Subcutaneous abdominal adipose tissue (tissue), 5 donors: ENCODE results near the gene BCR.

Experiments
- H3K27ac ChIP-seq: one replicate; pipeline ENCODE4 v1.7.0; 2013; ENCODE audit warnings: low read depth, mild to moderate bottlenecking, inconsistent platforms, low read length, moderate library complexity
- H3K27me3 ChIP-seq, 5 donors: one replicate each; pipeline ENCODE4 v1.7.0; 2013; ENCODE audit warnings: low read length in 5 of 5, inconsistent platforms in 1 of 5; ENCODE audit not compliant: control insufficient read depth in 5 of 5, insufficient read depth in 4 of 5
- H3K36me3 ChIP-seq, 5 donors: one replicate each; pipeline ENCODE4 v1.7.0; 2013; ENCODE audit warnings: low read length in 5 of 5; ENCODE audit not compliant: control insufficient read depth in 5 of 5, insufficient read depth in 5 of 5
- H3K4me1 ChIP-seq, 5 donors: one replicate each; pipeline ENCODE4 v1.7.0; 2013; ENCODE audit warnings: low read length in 5 of 5, mild to moderate bottlenecking in 3 of 5, moderate library complexity in 1 of 5; ENCODE audit not compliant: control insufficient read depth in 5 of 5, insufficient read depth in 5 of 5
- H3K4me3 ChIP-seq, 5 donors: one replicate each; pipeline ENCODE4 v1.7.0; 2013; ENCODE audit warnings: low read length in 5 of 5, low read depth in 1 of 5
- H3K9ac ChIP-seq, 5 donors: one replicate each; pipeline ENCODE4 v1.7.0; 2013; ENCODE audit warnings: low read length in 5 of 5, mild to moderate bottlenecking in 4 of 5, moderate library complexity in 3 of 5
- H3K9me3 ChIP-seq, 5 donors: one replicate each; pipeline ENCODE4 v1.7.0; 2013; ENCODE audit warnings: low read length in 5 of 5; ENCODE audit not compliant: control insufficient read depth in 5 of 5
- donor health status: healthy.
- donor health status: healthy.
- donor health status: healthy.
- donor health status: healthy.
- donor health status: healthy.

Gene BCR

DNA sequence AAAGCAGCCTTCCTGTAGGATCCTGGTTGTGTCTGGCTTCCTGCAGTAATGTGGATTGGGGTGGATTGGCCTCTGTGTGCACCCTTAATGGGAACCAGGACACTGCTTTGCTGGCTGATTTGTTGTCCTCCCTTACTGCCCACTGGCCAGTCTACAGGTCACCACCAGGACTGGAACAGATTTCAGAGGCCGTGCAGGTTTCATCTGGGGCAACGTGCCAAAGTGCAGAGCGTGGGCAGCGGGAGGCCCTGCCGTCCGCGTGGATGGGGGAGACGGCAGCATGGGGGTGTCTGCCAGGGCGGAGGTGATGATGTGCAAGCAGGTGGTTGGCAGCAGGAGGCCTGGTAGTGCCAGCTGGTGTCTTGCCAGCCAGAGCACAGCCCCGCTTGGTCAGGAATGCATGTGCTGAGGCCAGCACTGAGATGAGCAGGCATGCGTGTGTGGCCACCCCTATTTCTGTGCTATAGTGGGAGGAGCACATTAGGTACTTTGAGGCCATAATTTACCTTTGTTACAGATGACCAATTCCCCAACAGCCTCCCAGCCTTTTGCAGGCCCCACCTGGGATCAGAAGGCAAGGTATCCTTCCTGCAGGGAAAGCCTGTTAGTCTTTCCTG, 24.3 kb downstream of the BCR start:
- Histone ChIP-seq H3K36me3 (peaks cover 0 to 7% (median 4%) of the 10 kb centered on the region in 5 donors), H3K4me1 (peaks cover 10 to 37% (median 36%) of the 10 kb centered on the region in 5 donors), H3K27me3 (no peaks in the 10 kb centered on the region), H3K9me3 (no peaks in the 10 kb centered on the region), H3K4me3 (no peak overlapping the region), H3K9ac (no peak overlapping the region), H3K27ac (peak overlapping the region; percentile 55)

DNA sequence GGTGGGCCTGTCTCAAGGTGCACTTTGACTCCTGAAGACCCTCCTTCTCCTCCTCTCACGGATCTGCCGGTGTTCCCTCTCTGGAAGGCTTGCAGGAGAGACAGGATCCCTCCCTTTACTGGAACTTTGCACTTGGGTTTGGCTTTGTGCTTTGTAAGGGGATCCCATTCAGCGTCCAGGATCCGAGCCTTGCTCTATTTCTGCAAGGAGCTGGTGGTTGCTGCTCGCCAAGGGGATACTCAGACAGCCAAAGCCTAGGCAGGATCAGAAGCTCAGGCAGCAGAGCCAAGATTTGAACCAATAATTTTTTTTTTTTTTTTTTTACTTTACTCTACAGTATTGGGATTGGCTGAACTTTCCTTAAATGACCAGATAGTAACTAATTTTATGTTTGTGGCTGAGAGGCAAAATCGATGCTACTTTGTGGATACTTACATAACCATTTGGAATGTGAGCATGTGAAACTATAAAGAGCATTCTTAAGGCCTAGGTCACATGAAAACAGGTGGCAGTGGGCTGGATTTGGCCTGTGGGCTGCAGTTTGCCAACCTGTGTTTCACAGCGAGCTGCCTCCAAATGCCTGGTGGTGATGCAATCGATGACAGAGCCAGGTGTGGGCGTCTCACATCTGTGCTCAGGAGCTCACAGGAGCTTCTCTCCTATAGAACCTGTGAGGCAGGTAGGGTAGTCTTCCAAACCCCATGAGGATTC, 25.2 kb downstream of the BCR start:
- Histone ChIP-seq H3K27ac (peak overlapping the region; percentile 55), H3K4me3 (no peak overlapping the region), H3K9ac (no peak overlapping the region), H3K4me1 (peaks cover 10 to 37% (median 36%) of the 10 kb centered on the region in 5 donors), H3K27me3 (no peaks in the 10 kb centered on the region), H3K9me3 (no peaks in the 10 kb centered on the region), H3K36me3 (peaks cover 0 to 7% (median 4%) of the 10 kb centered on the region in 5 donors)

DNA sequence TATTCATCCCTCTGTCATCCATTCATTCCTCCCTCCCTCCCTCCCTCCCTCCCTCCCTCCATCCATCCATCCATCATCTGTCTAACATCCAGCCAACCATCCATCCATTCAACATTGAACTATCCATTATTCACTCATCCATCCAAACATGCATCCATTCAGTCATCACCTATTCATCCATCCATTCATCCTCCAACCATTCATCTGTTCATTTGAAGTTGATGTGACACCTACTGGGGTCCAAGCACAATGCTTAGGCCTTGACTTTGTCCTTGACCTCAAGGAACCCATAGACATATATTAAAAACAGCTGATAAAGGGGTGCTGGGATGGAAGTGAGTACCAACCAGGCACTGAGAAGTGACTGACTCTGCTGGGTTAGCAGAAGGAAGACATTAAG, 26.6 kb downstream of the BCR start:
- H3K9me3 ChIP-seq = no peaks in the 10 kb centered on the region
- peaks cover 10 to 32% (median 30%) of the 10 kb centered on the region in 5 donors for H3K4me1 ChIP-seq
- H3K9ac ChIP-seq = no peak overlapping the region
- no peak overlapping the region for H3K4me3 ChIP-seq
- H3K27me3 ChIP-seq = no peaks in the 10 kb centered on the region
- H3K27ac ChIP-seq = no peak overlapping the region
- H3K36me3 ChIP-seq = peaks cover 0 to 7% (median 4%) of the 10 kb centered on the region in 5 donors

DNA sequence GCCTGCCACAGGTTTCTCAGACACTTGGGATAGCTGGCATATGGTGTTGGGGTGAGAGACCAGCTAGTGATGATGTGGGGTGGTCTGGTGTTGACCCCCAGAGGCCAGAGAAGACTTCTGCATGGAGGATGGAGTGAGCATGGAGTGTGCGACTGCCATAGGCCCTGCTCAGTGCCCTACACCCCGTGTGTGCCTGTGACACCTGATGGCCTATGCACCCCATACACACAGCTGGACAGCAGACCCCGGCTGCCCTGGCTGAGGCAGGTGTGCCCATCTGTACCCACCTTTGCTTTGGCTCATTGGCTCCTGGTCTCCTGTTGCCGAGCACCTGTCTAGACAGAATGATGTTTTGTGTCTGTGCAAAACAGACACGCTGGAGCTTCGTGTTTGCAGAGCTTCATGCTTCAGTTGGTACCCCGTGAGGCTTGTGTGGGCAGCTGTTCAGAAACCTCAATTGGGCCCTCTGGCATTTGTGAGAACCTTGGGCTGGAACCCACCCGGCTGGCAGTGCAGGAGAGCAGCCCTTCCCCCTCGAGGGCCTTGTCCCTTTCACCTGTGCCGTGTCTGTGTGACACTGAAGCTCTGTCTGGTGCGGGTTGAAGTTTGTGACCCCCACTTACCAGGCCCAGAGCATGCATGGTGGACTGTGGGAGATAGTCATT, 27.6 kb downstream of the BCR start:
- Histone ChIP-seq H3K9me3 (no peaks in the 10 kb centered on the region), H3K36me3 (peaks cover 0 to 7% (median 4%) of the 10 kb centered on the region in 5 donors), H3K27me3 (no peaks in the 10 kb centered on the region), H3K9ac (no peak overlapping the region), H3K4me3 (no peak overlapping the region), H3K4me1 (peaks cover 12 to 41% (median 33%) of the 10 kb centered on the region in 5 donors), H3K27ac (no peak overlapping the region)

DNA sequence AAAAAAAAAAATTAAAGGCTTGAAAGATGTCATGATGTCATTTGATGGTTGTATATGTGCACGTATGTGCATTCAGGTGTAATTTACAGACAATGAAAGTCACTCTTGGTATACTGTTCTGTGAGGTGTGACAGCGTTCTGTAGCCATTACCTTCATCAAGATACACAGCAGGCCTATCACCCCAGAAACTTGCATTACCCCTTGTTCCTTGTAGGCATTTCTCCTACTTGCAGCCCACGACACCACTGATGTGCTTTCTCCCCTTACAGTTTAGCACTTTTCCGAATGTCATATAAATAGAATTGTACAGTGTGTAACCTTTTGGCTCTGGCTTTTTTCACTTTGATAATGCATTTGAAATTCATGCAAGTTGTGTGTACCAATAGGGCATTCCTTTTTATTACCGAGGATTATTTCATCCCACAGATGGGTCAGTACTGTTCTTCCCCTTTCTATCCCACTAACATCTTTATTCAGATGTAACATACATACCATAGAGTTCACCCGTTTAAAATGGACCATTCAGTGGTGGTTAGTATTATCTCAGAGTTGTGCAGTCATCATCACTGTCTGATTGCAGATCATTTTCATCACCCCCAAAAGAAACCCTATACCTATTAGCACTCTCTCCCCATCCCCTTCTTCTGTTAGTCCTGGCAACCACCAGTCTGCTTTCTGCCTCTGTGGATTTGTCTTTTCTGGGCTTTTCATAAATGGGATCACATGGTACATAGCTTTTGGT, 30.3 kb downstream of the BCR start:
- Histone ChIP-seq H3K9me3 (no peaks in the 10 kb centered on the region), H3K27me3 (no peaks in the 10 kb centered on the region), H3K9ac (no peak overlapping the region), H3K27ac (no peak overlapping the region), H3K4me3 (no peak overlapping the region), H3K36me3 (peaks cover 0 to 4% (median 0%) of the 10 kb centered on the region in 5 donors), H3K4me1 (peaks cover 2 to 41% (median 24%) of the 10 kb centered on the region in 5 donors)

DNA sequence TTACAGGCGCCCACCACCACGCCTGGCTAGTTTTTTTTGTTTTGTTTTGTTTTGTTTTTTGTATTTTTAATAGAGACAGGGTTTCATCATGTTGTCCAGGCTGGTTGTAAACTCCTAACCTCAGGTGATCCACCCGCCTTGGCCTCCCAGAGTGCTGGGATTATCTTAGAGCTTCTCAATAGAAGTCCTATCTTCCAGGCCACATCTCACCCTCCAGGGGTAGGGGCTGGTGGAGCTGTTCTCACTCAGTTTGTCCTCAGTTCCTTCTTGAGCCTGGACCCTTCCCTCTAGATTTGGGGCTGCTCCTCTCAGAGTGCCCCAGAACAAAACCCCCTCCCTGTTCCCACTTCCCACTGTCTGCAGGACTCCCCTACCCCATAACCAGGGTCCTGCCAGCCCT, 31.3 kb downstream of the BCR start:
- no peak overlapping the region for H3K27ac ChIP-seq
- peaks cover 4 to 47% (median 29%) of the 10 kb centered on the region in 5 donors for H3K4me1 ChIP-seq
- H3K9me3 ChIP-seq = no peaks in the 10 kb centered on the region
- H3K4me3 ChIP-seq = no peak overlapping the region
- H3K36me3 ChIP-seq = peaks cover 0 to 4% (median 0%) of the 10 kb centered on the region in 5 donors
- no peak overlapping the region for H3K9ac ChIP-seq
- H3K27me3 ChIP-seq = no peaks in the 10 kb centered on the region

DNA sequence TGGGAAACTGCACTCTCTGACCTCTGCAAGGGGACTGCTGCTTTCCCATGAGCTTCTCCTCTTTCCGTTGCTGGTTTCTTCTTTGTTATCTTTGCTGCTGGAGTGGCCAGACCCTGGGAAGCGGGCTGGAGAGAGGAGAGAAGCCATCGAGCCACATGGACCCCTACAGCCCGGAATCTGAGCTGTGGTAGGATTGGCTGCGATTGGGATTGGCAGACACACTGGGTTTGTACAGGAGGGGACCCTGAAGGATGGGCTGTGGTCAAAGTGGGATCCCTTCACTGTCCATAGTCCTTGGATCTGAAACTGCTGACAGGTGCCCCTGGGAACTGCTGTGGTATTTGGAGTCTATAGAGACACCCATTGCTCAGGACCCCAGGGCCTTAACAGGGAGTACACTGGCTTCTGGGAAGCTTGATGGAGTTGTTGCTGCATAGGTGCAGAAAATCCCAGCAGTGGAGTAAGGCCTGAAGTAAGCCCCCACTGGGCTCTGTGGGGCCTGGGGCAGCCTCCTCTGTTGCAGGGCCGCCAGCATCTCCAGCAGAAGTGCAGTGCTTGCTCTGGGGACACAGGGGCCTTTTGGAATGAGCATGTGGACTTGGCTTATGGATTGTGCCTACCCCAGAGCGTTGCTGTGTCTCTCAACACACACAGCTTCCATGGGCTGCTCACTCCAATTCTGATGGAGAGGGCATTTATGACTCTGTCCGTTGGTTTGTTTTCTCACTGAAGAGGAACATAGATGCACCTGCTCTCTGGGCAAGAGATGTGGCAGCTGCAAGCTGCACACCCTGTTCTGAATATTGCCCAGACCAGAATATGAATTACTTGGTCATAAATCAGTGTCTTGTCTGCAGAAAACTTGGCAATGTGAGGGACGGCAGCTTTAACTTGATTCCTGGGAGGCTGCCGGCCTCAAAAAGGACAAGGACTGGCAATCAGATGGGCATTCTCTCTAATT, 32.0 kb downstream of the BCR start:
- Histone ChIP-seq H3K27ac (no peak overlapping the region), H3K9ac (no peak overlapping the region), H3K4me3 (no peak overlapping the region), H3K4me1 (peaks cover 7 to 54% (median 37%) of the 10 kb centered on the region in 5 donors), H3K9me3 (no peaks in the 10 kb centered on the region), H3K36me3 (peaks cover 0 to 4% (median 0%) of the 10 kb centered on the region in 5 donors), H3K27me3 (no peaks in the 10 kb centered on the region)

DNA sequence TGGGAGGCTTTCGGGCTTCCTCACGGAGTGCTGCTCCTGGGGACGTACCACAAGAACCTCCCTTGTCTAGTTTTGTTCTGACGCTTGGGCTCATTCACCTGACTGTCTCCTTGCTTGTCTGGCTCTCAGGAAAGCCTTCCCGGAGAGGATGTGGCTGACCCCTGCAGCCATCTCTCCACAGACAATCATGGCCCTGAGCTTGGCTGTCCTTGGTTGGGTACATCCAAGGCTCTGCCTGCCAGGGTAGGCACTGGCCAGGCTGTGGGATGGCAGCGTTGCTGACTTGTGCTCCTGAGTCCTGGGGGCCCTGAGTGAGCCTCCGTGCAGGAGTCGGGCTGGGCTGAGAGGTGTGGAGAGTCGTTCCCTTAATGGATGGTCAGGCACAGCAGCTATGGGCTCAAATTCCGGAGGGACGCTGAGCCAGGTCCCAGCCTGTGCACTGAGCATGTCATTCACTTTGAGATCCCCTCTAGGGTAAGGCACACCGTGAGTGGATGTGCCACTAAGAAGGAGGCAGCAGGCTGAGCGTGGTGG, 32.8 kb downstream of the BCR start:
- Histone ChIP-seq H3K4me1 (peaks cover 9 to 61% (median 44%) of the 10 kb centered on the region in 5 donors), H3K4me3 (no peak overlapping the region), H3K27me3 (no peaks in the 10 kb centered on the region), H3K36me3 (no peaks in the 10 kb centered on the region), H3K27ac (no peak overlapping the region), H3K9ac (no peak overlapping the region), H3K9me3 (no peaks in the 10 kb centered on the region)
